HG03439 (cell line): ENCODE data around the gene AGBL3.
"Not testable (repeated sequence)": the region's sequence is repeated elsewhere in the genome, so short reads cannot be mapped to it uniquely, and the experiment has no call there.

Experiments used
- ATAC-seq: cut with Tn5 transposase; IDR thresholded peaks from one replicate; pipeline ENCODE4 v1.9.1; 2021; ENCODE audit warnings: mild to moderate bottlenecking, moderate library complexity; ENCODE audit not compliant: unreplicated experiment

Gene AGBL3

GRCh38 chr7:135074531-135074930 is 88.2 kb downstream of the AGBL3 start:
- ATAC-seq = no peak

- ATAC-seq = no peak
Measured at GRCh38 chr7:135075716-135076115, 89.4 kb downstream of the AGBL3 start.

GRCh38 chr7:135076882-135077281 is 90.6 kb downstream of the AGBL3 start:
- ATAC-seq = no peak

- no peak for ATAC-seq
Measured at GRCh38 chr7:135077642-135078041, 91.3 kb downstream of the AGBL3 start.

GRCh38 chr7:135078051-135078450 is 91.7 kb downstream of the AGBL3 start:
- no peak for ATAC-seq

- no peak for ATAC-seq
Measured at GRCh38 chr7:135079068-135079467, 92.8 kb downstream of the AGBL3 start.

- ATAC-seq = no peak
Measured at GRCh38 chr7:135083005-135083404, 96.7 kb downstream of the AGBL3 start.

- no peak for ATAC-seq
Measured at GRCh38 chr7:135088566-135088965, 102.3 kb downstream of the AGBL3 start.

- ATAC-seq = no peak
Measured at GRCh38 chr7:135091717-135092116, 105.4 kb downstream of the AGBL3 start.

- no peak for ATAC-seq
Measured at GRCh38 chr7:135094472-135095237, 108.3 kb downstream of the AGBL3 start.

GRCh38 chr7:135095450-135095849 is 109.1 kb downstream of the AGBL3 start:
- ATAC-seq = no peak

- ATAC-seq = no peak
Measured at GRCh38 chr7:135098391-135098790, 112.1 kb downstream of the AGBL3 start.

GRCh38 chr7:135100856-135101255 is 114.5 kb downstream of the AGBL3 start:
- no peak for ATAC-seq

- ATAC-seq = peak; percentile 77
Measured at GRCh38 chr7:135102372-135102771, 116.1 kb downstream of the AGBL3 start.

GRCh38 chr7:135109562-135109961 is 123.3 kb downstream of the AGBL3 start:
- ATAC-seq = no peak

GRCh38 chr7:135109976-135110375 is 123.7 kb downstream of the AGBL3 start:
- ATAC-seq = no peak

- no peak for ATAC-seq
Measured at GRCh38 chr7:135111379-135111778, 125.1 kb downstream of the AGBL3 start.

- no peak for ATAC-seq
Measured at GRCh38 chr7:135114622-135115021, 128.3 kb downstream of the AGBL3 start.

GRCh38 chr7:135117096-135117495 is 130.8 kb downstream of the AGBL3 start:
- ATAC-seq = no peak

- no peak for ATAC-seq
Measured at GRCh38 chr7:135121868-135122267, 135.6 kb downstream of the AGBL3 start.

GRCh38 chr7:135124631-135125030 is 138.3 kb downstream of the AGBL3 start:
- ATAC-seq = not testable (repeated sequence)

- no peak for ATAC-seq
Measured at GRCh38 chr7:135128931-135129330, 142.6 kb downstream of the AGBL3 start.

GRCh38 chr7:135129579-135129978 is 143.3 kb downstream of the AGBL3 start:
- no peak for ATAC-seq
